Measurements from ENCODE around the gene GAS7.

GAS7 gene

GRCh38 chr17:10205549-10206185, 7.3 kb upstream of the GAS7 start:
- no peak for DNase-seq (ENCODE audit: extremely low spot score, insufficient read length, low read depth)
- peak; percentile 48 for FAIRE-seq

GRCh38 chr17:10201680-10202079, 3.3 kb upstream of the GAS7 start:
- DNase-seq (ENCODE audit: extremely low spot score, insufficient read length, low read depth) (no peak), FAIRE-seq (no peak)

GRCh38 chr17:10200645-10201044, 2.2 kb upstream of the GAS7 start:
- DNase-seq (ENCODE audit: extremely low spot score, insufficient read length, low read depth) (no peak), FAIRE-seq (no peak)

- no peak for FAIRE-seq
Observed at GRCh38 chr17:10200016-10200415, 1.6 kb upstream of the GAS7 start.

GRCh38 chr17:10197721-10198508, 491 bp downstream of the GAS7 start:
- FAIRE-seq = no peak
- no peak for DNase-seq (ENCODE audit: extremely low spot score, insufficient read length, low read depth)

More at GRCh38 chr17:10200016-10200415, 1.6 kb upstream of the GAS7 start:
- no peak for DNase-seq (ENCODE audit: extremely low spot score, insufficient read length, low read depth)

GRCh38 chr17:10197362-10197720, 1.1 kb downstream of the GAS7 start:
- FAIRE-seq = no peak
- DNase-seq (ENCODE audit: extremely low spot score, insufficient read length, low read depth) = no peak

- FAIRE-seq (no peak), DNase-seq (ENCODE audit: extremely low spot score, insufficient read length, low read depth) (no peak)
Observed at GRCh38 chr17:10196941-10197340, 1.5 kb downstream of the GAS7 start.

GRCh38 chr17:10196384-10196895, 2.0 kb downstream of the GAS7 start:
- no peak for DNase-seq (ENCODE audit: extremely low spot score, insufficient read length, low read depth)
- FAIRE-seq = no peak

- no peak for DNase-seq (ENCODE audit: extremely low spot score, insufficient read length, low read depth)
- FAIRE-seq = no peak
Observed at GRCh38 chr17:10195090-10195805, 3.2 kb downstream of the GAS7 start.

- DNase-seq (ENCODE audit: extremely low spot score, insufficient read length, low read depth) = no peak
- no peak for FAIRE-seq
Observed at GRCh38 chr17:10193632-10194031, 4.8 kb downstream of the GAS7 start.

- no peak for DNase-seq (ENCODE audit: extremely low spot score, insufficient read length, low read depth)
- FAIRE-seq = no peak
Observed at GRCh38 chr17:10192972-10193371, 5.4 kb downstream of the GAS7 start.

- DNase-seq (ENCODE audit: extremely low spot score, insufficient read length, low read depth) (no peak), FAIRE-seq (no peak)
Observed at GRCh38 chr17:10192461-10192860, 5.9 kb downstream of the GAS7 start.

- DNase-seq (ENCODE audit: extremely low spot score, insufficient read length, low read depth) (no peak), FAIRE-seq (no peak)
Observed at GRCh38 chr17:10187456-10187855, 10.9 kb downstream of the GAS7 start.

GRCh38 chr17:10186771-10187410, 11.5 kb downstream of the GAS7 start:
- no peak for DNase-seq (ENCODE audit: extremely low spot score, insufficient read length, low read depth)
- peak; percentile 58 for FAIRE-seq

- no peak for DNase-seq (ENCODE audit: extremely low spot score, insufficient read length, low read depth)
- FAIRE-seq = no peak
Observed at GRCh38 chr17:10183931-10184930, 14.2 kb downstream of the GAS7 start.

GRCh38 chr17:10182785-10183184, 15.6 kb downstream of the GAS7 start:
- DNase-seq (ENCODE audit: extremely low spot score, insufficient read length, low read depth) = no peak
- FAIRE-seq = no peak

GRCh38 chr17:10178506-10178991, 19.9 kb downstream of the GAS7 start:
- DNase-seq (ENCODE audit: extremely low spot score, insufficient read length, low read depth) (no peak), FAIRE-seq (no peak)

- peak; percentile 24 for FAIRE-seq
- no peak for DNase-seq (ENCODE audit: extremely low spot score, insufficient read length, low read depth)
Observed at GRCh38 chr17:10177913-10178505, 20.4 kb downstream of the GAS7 start.

Measured in GM18507 (cell line).